HG03457 (cell line): Measurements from ENCODE around the gene PGAM2.

Experiments
- ATAC-seq: cut with Tn5 transposase; IDR thresholded peaks from one replicate; pipeline ENCODE4 v1.9.1; 2021; ENCODE audit warnings: moderate number of reproducible peaks; ENCODE audit not compliant: unreplicated experiment

PGAM2 gene

DNA sequence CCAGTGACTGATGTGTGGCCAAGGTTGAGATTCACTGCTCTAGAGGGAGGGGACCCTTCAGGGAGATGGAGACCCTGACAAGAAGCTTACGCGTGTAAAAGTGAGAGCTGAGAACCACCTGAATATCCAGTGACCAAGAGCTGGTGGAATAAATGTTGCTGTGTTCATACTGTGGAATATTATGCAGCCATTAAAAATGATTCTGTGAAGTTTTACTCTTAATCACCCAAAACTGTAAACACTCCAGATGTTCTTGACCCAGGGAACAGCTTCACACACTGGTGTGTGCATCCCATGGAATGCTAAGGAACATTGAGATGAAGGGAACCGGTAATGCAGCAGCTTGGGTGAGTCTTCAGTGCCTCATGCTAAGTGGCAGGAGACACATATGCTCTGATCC is 21.3 kb upstream of the PGAM2 start:
- no peak for ATAC-seq

DNA sequence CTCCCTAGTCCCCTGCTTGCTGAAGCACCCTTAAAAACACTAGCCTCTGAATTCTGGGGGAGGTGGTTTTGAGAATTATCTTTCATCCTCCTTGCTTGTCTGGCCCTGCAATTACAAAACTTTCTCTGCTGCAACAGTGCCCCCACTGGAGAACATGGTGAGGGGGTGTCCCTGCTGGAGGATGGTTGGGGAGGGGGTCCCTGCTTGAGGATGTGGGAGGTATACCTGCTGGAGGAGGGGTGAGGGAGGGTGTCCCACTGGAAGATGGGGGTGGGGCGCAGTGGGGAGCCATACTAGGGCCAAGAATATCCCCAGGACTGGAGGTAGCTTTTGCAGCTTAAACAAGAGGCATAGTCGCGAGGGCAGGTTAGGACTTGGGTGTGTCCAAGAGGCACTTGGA is 20.2 kb upstream of the PGAM2 start:
- no peak for ATAC-seq

DNA sequence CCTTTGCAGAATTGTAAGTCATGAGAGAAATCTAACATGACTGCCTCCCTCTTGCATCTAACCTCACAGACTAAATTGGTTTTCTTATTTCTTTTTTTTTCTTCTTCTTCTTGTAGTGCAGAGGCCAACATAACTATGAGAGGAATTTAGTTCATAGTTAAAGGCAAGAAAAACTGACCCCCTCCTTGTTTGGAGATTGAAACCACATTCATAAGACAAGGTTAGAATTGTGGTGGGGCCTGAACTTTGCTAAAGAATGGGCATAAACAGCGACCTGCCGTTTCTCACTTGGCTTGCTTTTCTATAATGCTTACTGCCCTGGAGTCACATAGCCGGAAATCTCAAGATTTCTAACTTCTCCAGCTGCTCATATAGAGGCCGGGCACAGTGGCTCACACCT is 19.3 kb upstream of the PGAM2 start:
- no peak for ATAC-seq

DNA sequence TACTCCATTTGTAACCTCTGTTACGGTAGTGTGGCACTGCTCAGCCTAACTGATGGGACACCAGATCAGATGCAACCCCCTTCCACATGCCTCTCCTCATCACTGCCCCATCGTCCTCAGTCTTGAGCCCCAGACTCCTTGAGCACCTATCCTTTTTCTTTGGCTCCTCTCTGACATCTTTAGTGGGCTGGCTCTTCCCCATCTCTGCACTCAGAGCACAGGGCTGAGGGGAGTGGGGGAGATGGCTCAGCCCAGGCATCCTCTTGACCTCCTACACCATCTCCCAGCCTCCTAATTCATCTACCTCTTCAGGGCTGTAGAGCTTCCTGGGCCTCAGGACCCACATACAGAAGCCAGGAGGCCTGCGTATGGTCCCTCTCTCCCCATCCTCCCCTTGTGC is 18.4 kb upstream of the PGAM2 start:
- no peak for ATAC-seq

DNA sequence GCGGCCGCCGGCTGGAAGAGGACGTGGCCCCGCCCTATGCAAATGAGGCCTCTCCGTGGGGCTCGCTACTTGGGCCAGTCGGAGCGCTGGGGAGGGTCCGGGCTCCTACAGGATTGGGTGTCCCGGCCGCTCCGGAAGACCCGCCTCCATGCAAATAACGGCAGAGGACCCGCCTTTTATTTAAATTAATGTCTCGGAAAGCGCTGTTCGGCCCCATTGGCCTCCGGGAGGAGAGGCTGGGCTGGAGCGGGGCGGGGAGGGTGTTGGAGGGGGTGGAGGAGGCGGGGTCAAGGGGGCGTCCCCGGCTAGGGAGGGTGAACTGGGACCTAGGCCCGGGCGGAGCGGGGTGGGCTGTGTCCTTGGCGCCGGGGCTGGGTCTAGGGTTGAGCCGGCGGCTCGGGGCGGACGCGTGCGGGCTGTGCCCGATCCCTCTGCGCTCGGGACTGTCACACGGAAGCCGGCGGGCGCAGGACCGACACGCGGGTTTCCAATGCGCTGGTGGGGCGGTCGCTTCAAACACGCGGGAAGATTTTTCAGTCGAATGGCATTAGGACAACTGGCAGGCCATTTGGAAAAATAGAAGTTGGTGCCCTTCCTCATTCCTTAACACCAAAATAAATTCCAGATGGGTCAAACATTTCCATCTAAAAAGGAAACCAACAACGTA is 17.3 kb upstream of the PGAM2 start:
- peak; percentile 83 for ATAC-seq

DNA sequence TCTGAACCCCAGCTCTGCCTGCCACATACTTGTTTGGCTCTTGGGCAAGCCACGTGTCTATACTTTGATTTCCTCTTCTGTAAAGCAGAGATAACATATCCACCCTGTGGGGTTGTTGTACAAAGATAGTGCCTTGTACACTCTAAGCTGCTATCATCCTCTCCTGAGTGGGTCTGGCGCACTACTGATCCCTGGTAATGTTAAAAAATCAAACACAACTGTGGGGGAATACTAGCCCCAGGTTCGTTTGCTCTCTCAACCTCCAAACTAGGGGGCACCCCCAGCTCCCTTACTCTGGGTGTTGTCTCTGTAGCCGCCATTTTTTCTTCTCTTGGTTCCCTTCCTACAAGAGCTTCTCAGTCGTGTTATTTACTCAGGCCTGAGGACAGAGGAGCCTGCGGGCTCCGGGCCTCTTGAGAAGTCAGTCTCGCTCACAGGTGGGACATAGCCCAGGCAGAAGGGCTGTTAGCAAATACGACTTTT is 15.9 kb upstream of the PGAM2 start:
- ATAC-seq, result no peak

DNA sequence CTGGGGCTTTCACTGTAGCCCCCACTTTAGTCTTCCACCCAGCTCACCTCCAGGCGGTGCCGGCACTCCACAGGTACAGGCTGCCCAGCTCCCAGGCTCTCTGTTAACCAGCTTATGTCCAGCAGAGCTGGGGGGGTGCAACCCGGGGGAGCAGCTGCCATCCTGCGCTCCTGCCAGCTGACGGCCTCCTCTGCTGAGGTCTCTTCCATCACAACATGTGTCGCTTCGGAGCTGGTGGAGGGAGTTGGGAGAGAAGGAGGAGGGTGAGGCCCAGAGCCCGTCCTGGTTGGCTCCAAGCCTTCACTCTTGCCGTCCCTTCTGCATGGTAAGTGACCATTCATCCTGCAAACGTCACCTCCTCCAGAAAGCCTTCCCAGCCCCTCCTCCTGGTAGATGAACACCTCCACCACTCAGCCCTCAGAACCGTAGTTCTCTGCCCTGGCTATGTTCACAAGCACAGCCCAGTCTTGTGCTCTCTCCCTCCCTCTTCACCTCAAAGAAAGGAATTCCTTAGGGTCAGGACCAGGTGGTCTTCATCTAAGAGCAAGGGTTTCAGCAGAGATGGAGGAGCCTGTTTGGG is 15.4 kb upstream of the PGAM2 start:
- no peak for ATAC-seq

DNA sequence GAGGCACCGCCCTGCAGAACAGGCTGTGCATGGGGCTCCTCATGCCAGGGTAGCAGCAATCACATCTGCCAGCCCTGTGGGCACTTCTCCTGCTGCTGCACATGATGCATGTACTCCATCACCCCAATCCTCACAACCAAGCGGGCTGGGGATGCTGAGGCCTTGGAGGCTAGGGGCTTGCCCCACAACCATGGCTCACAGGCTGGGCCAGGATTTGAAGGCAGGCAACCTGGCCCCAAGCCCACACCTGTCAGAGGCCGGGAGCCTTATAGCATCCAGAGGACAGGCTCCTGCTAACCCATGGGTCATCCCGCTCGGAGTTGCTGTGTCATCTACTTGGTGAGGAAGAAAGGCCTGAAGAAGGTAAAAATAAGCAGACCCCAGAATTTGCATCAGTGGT is 14.8 kb upstream of the PGAM2 start:
- ATAC-seq, result no peak

DNA sequence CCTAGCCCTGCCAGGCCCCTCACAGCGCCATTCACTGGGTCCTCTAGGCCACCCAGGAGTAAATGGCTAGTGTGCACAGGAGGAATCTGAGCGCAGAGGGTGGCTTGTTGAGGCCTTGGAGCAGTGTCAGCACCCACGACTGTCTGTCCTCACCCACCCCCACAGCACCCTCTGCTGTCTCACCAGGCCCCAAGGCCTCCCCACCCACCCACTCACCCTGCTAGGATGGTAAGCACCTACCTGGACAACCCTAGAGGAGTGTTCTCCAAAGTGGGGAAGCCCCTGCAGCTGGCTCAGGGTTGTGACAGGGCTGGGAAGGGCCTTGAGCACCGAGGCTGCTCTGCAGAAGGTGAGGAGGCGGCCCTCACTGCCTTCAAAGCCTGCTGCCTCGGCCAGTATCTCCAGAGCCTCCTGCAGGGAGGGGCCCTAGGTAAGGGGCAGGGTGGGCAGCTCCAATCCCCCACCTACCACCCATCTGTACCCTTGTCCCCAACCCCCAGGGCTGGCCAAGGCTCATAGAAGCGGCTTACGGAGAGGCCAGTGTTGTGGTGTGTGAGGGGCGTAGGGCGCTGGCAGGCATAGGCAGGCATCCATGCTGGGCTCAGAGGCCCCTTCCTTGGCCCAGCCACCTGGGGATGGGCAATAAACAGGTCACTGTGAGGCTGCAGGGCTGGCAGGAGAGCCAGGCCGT is 14.1 kb upstream of the PGAM2 start:
- ATAC-seq, result no peak

DNA sequence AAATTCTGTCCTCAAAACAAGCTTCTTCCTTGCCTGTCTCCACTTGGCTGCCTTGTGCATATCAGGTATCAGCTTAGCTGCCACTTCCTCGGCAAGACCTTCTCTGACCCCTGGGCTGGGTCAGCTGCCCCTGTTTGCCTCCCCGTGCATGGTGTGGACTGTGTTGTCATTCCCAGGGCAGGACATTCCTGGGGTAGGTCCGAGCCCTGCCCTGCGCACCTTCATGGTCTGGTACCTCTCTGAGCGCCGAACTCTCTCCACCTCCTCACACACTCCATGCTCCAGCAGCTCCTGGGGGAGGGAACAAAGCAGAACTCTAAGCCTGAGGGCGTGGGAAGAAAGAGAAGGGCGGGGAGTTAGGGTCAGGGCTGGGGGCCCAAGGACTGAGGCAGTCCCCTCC is 13.2 kb upstream of the PGAM2 start:
- ATAC-seq, result no peak

DNA sequence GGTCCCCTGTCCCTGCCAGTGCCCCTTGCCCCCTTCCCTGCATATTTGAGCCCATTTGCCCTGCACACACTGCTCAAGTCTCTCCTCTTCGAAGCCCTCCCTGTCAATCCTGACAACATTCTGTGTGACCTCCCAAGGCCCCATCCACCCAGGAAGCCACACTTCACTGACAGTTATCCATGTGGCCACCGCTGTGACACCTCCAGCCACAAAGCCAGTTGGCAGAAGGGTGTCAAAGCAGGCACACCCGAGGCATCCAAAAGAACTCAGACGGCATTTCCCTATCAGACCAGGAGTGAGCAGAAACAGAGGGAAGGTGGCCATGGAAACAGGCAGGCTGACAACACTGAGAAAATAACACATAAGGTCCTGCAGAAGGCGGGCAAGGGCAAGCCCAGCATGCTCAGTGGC is 12.3 kb upstream of the PGAM2 start:
- no peak for ATAC-seq

DNA sequence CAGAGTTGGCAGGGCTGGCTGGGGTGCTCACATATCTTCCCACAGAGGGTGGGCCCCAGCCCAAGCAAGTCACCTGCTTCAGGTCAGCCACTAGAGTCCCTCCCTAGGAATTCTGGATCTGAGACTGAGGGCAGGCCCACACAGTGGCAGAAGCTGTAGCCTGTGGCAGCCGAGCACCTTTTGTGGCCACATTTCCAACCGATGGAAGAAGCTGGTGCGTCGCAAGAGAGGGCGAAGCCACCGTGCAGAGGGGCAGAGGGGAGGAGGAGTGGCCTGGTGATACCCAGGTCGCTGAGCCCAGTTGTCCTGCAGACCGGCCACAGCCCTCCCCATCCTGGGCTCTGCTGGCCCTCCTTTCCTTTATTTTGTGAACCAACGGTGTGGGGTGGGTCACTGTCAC is 11.7 kb upstream of the PGAM2 start:
- ATAC-seq, result no peak

DNA sequence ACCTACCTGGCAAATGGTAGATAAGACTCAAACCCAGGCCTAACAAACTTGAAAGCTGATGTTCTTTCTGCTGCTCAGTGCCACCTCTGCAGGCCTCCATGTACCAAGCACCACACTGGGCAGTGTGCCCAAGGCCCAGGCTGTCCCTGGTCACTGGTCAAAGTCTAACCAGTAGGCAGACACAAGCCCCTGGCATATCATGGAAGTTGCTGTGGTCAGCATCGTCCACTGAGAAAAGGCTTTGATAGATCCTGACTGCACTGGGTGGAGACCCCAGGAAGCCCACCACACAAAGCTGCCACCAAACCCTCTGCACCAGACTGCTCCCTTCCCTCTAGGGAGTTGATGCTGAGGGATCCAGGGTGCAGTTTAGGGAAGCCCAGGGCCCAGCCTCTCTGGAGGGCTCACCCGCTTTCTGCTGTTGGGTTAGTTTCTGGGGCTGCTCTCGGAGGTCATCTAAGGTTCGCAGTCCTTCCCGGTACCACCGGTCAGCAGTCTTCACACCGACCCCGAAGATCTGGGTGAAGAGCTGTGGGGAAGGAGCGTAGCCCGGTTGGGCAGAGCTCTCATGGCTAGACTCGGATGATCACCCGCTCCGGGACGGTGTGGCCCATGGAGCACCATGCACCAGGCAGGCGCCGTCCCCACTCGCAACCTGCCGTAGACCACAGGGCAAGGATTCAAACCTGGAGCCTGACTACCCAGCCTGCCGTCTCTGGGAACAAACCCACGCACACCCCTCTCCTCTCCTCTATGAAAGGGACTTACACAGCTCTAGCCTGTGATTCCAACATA is 10.9 kb upstream of the PGAM2 start:
- no peak for ATAC-seq

DNA sequence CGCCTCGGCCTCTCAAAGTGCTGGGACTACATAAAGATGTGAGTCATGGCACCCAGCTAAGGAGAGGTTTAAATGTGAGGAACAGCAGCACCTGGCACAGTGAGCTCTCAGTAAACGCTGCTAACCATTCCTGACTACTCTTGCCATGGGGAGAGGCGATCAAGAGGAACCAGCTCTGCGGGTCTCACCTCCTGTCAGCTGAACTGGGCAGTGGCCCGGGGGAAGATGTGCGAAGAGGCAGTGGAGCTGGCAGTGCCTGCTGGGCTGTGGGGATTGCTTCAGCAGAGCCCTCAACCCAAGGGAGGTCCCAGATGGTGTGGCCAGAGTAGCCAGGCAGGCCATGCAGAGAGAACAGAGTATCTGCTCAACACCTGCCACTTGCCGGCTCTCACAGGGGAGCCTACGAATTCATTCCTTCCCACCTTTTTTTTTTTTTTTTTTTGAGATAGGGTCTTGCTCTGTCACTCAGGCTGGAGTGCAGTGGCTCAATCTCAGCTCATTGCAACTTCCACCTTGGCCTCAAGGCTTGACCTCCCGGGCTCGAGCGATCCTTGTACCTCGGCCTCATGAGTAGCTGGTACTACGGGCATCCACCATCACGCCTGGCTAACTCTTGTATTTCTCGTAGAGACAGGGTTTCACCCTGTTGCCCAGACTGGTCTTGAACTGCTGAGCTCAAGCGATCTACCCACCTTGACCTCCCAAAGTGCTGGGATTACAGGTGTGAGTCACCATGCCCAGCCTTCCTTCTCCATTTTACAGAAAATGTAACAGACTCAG is 10.1 kb upstream of the PGAM2 start:
- no peak for ATAC-seq

DNA sequence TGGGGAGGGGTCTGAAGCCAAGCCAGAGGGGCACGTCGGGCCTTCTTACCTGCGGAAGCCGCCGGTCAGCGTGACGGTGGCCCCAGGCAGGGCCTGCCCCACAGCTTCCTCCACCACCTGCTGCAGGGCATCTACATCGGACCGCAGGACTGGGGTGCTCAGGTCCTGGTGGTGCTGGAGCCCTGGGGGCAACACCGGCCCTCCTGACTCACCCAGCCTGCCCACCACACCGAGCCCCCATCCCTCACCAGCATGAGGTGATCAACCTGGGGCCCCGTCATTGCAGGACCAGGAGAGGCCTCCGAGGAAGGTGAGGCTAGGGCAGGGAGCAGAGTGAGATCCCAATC is 9.0 kb upstream of the PGAM2 start:
- ATAC-seq, result no peak

DNA sequence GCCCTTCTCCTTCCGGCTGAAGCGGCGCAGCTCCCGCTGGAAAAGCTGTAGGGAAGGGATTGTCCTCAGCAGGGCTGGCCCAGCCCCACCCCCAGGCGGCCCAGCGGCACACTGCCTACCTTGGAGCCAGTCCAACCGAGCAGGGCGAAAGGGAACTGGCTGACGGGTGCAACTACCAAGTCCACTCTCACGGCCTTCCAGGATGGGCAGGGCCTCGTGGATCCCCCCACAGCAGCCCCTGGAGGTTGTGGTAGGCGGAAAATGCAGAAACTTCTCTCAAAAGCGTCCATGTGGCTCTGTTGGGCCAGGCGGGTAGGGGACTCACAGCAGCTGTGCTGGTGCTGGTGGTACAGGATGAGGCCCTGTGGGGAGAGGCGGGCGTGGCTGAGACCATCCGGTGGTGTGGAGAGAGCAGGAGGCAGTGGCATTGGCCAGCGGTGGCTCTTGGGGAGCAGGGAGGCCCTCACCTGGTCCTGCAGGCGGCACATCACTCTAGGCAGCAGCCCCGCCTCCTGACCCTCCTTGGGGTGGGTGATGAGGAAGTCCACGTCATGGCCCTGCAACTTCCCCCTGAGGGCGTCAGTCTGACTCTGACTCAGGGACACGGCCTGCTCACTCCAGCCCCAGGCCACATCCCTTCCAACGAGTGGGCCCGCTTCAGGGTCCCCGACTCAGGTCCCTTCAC is 8.4 kb upstream of the PGAM2 start:
- peak; percentile 49 for ATAC-seq

DNA sequence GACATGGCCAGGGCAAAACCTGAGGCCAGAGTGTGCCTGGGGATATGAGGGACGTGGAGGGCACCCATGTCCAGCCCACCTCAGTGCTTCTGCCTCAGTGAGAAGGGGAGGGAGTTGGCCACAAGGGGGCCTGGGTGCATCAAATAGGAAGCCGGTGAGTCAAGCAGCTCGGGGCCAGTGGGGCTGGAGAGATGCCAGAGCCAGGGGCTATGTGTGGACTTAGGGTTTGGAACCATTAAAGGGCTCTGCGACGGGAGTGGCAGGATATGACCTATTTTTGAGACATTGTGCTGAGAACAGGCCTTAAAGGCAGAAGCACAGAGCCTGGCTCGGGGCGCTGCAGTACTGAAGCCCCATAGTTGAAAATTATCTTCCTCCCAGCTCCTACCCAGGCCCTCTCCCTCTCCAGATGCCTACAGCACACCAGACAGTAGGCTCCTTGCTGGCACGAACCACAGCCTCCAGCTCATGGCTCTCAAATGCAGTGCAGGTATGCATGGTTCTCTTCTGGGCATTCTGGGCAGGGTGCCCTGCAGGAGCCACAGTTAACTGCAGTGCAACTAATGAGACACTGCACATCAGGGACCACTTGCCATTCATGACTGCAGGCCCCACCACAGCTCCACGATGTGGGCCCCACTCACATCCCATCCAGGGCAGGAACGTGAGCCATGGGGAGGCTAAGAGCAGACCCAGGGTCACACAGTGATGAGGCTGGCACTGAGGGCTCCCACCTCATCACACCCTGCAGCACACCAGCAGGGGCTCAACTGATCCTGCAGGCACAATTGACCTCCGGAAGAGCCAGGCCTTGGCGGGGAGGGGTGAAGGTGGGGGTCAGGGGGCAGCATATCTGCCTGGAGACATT is 7.2 kb upstream of the PGAM2 start:
- no peak for ATAC-seq

DNA sequence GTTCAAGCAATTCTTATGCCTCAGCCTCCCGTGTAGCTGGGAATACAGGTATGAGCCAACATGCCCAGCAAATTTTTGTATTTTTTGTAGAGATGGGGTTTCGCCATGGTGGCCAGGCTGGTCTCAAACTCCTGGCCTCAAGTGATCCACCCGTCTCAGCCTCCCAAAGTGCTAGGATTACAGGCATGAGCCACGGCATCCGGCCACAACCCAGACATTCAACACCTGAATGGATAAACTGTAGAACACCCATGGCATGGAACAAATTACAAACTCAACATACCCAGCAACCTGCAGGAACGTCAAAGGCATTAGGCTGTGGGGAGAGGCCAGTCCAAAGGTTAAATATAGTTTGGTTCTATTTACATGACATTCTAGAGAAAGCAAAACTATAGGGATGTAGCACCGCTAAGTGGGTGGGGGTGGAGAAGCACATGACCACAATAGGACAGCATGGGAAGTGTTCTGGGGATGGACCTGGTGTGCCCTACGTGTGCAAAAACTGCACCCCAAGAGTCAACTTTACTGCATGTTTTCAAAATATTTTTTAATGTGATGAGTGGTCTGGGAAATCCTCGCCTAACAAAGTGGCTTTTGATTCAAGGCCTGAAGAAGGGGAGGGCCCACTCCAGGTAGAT is 6.5 kb upstream of the PGAM2 start:
- no peak for ATAC-seq

DNA sequence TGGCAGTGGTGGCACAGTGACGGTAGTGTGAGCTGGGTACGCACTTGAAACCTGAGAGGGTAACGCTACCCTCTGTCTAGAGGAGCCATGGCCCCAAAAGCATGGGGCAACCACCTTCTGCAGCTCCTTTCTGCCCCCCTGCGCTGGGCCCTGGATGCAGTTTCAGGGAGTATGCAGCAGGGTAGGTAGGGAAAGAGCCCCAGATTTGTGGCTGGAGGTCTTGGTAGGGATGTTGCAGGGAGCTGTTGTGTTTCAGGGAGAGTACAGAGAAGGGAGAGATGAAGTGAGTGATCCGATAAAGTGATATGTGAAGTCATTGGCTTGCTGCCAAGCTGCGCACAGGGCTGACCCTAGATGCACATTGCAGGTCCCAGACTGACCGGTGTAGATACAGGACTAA is 2.7 kb upstream of the PGAM2 start:
- no peak for ATAC-seq
